Motor neuron (in vitro differentiated cells): Measurements from ENCODE around the gene ZFAND2A. TPM values are rescaled to one million over a fixed set of nuclear protein-coding genes. Genes with fewer than 3 reads are reported as not detected.
"Not testable (repeated sequence)": the region's sequence is repeated elsewhere in the genome, so short reads cannot be mapped to it uniquely, and the experiment has no call there.

ENCODE experiments used
- ATAC-seq, 8 experiments: fragments of 200-7000 bp; cut with Tn5 transposase; replicated peaks in 6 of 8; 2 replicates each; pipeline ENCODE4 v1.8.0; 2021; ENCODE audit warnings: mild to moderate bottlenecking in 8 of 8, moderate library complexity in 8 of 8
- H3K27ac ChIP-seq, 2 donors: fragments of 250-450 bp; sonication (Bioruptor Pico); 2 replicates each; pipeline ENCODE4 v1.9.0; 2021; ENCODE audit warnings: antibody characterized with exemption in 2 of 2, mild to moderate bottlenecking in 2 of 2, moderate library complexity in 1 of 2
- H3K4me1 ChIP-seq, 2 donors: fragments of 250-450 bp; sonication (Bioruptor Pico); replicated peaks in 1 of 2; 2 replicates each; pipeline ENCODE4 v1.6.1; 2021; ENCODE audit warnings: antibody characterized with exemption in 2 of 2, mild to moderate bottlenecking in 2 of 2, moderate library complexity in 1 of 2
- H3K4me3 ChIP-seq, 5 donors: fragments of 250-450 bp; sonication (Bioruptor Pico); 2 replicates each; pipeline ENCODE4 v1.9.0; 2021; ENCODE audit warnings: antibody characterized with exemption in 5 of 5, mild to moderate bottlenecking in 5 of 5, moderate library complexity in 4 of 5
- WGBS, 10 experiments: fragments of 450-650 bp; shearing (Covaris generic); methylation state at CpG; one replicate each; pipeline ENCODE4 v1.0.0; 2022; 5-methylcytosine and 5-hydroxymethylcytosine counted together
- in situ Hi-C, 9 experiments: fragments of 400-800 bp; cut with MboI; loops; one replicate each; pipeline ENCODE4 v1.15.0; 2021; ENCODE audit warnings: low sequenced_read_pairs in 9 of 9, low pct_unique_long_range_greater_than_20kb in 2 of 9; ENCODE audit not compliant: unreplicated experiment in 9 of 9
- total RNA-seq, 8 experiments: library from RNA; unstranded; fragments of 300-600 nt; gene quantifications; 2 replicates each; pipeline versions ENCODE4 v1.2.3 to v1.2.4, GENCODE V29; 2022

Gene ZFAND2A
- total RNA-seq, 8 experiments from 2014 or later: 14.7 to 68.5 (median 41.3) TPM

DNA sequence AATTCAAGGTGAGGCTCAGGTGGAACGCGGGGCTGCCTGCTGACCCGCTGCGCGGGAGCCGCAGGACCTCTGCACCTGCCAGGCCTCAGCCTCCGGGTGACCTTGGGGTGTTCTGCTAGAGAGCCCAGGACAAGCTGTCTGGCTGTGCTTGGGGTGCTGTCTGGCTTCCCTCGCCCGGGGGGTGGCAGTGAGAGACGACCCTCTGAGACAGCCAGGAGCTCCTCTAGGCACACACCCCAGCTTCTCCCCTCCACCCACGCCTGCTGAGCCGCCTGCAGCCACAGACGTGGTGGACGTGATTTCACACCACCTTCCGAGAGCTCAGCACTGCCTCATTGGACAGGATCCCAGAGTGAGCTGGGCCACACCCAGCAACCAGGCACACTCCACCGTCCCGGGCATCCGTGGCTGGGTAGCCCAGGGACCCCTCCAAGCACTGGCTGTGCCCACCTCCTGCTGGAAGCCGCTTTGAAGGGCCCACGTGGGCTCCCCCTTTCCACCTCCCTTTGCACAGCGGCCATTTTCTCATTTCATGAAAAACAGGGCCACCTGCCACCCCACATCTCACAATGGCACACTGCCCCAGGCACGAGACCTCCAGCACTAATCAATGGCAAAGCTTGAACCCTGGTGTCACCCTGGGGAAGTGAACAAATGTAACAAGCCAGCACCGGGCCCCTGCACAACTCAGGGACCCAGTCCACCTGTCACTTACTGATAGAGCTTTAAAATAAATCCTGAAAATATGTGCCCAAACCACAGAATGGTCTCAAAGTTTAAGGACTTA is 35.0 kb downstream of the ZFAND2A start:
- in situ Hi-C loops: no loop called here
- Histone ChIP-seq H3K4me1 (peaks cover 2 to 12% of the 10 kb centered on the region in 2 donors), H3K27ac (no peak overlapping the region), H3K4me3 (no peak overlapping the region)
- peak in 3 of 8 experiments; percentile 48 to 61 (median 60) for ATAC-seq
- WGBS, 10 experiments: 69 to 100% (median 87%) methylated on average over 1 to 11 of the region's 23 CpGs; no CpG with 5 or more reads in 4 of the 10 experiments

DNA sequence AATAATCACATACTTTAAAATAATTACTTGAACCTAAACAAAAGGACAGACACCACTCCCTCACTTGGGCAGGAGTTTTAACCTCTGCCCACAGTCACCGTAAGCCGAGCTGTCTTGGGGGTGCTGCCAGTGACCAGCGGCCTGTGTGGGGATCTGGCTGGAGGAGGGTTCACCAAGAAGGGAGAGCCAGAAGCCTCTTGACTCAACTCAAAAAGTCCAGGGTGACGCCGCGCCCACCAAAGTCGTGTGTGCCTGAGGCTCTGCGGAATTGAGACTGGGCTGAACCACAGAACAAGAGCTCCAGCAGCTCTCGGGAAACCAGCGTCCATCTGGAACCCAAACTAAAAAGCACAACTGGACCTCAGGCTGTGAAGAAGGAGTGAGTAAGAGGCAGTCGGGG is 35.8 kb downstream of the ZFAND2A start:
- Histone ChIP-seq H3K27ac (no peak overlapping the region), H3K4me1 (peaks cover 2 to 12% of the 10 kb centered on the region in 2 donors), H3K4me3 (no peak overlapping the region)
- peak in 7 of 8 experiments; percentile 5 to 53 (median 13) for ATAC-seq
- in situ Hi-C loops: no loop called here
- 20 to 100% (median 95%) methylated on average over 1 to 2 of the region's 11 CpGs; no CpG with 5 or more reads in 6 of the 10 experiments for WGBS, 10 experiments

DNA sequence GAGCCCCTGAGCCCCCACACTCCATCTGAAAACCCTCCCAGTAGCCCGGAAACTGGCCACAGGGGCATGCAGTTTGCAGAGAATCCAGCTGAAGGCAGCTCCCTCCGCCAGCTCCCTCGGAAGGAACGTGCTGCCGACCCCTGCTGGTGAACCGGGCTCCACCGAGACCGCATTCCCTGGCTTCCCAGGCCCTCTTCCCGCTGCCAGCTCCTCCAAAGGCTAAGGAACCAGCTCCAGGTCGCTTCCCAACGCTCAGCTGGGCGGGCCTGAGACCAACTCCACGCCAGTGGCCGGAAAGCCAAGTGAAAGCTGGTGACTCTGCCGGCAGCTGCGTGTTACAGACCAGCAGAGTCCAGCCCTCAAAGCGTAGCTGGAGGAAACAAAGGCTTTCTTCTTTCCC is 36.3 kb downstream of the ZFAND2A start:
- no peak overlapping the region for H3K4me3 ChIP-seq

DNA sequence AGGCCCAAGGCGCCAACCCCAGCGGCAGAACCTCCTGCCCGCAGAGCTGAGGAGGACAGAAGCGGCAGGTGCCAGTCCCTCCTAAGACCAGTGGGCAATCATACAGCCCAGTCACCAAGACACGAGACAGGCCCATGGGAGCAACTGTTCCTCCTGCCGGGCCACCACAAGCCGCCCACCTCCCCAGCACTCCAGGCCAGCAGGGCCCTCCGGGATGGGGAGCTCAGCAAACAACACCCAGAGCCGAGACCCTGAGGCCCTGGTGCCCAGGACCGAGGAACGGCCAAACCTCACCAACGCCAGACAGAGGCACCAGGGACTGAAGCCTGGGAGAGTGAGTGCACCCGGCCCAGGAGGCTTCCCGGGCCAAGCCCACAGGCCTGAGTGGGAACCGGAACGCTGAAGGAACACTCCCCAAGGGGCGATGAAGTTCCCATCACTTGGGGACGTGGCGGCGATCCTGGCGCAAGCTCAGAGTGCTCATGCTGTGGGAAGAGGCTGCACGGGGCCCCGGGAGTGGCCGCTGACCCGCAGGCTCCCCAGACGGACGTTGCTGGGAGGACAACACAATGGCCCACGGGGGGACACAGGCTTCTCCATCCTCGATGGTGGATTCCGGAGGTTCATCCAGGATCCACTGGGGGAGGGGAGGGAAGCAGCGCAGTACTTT is 37.0 kb downstream of the ZFAND2A start:
- H3K4me3 ChIP-seq: no peak overlapping the region
- ATAC-seq: peak in 2 of 8 experiments; percentile 7 to 8
- in situ Hi-C loops: no loop called here
- peaks cover 2 to 12% of the 10 kb centered on the region in 2 donors for H3K4me1 ChIP-seq
- H3K27ac ChIP-seq: peak overlapping the region in 1 of 2 donors; percentile 59
- WGBS, 10 experiments: 60 to 97% (median 81%) methylated on average over 1 to 12 of the region's 31 CpGs; no CpG with 5 or more reads in 4 of the 10 experiments

More for the DNA sequence above, 36.3 kb downstream of the ZFAND2A start:
- 13 to 45% (median 35%) methylated on average over 5 to 10 of the region's 17 CpGs; no CpG with 5 or more reads in 5 of the 10 experiments for WGBS, 10 experiments
- Histone ChIP-seq H3K4me1 (peaks cover 2 to 12% of the 10 kb centered on the region in 2 donors), H3K27ac (peak overlapping the region in 1 of 2 donors; percentile 59)
- ATAC-seq: peak; percentile 82 to 96 (median 90)
- in situ Hi-C loops: no loop called here

DNA sequence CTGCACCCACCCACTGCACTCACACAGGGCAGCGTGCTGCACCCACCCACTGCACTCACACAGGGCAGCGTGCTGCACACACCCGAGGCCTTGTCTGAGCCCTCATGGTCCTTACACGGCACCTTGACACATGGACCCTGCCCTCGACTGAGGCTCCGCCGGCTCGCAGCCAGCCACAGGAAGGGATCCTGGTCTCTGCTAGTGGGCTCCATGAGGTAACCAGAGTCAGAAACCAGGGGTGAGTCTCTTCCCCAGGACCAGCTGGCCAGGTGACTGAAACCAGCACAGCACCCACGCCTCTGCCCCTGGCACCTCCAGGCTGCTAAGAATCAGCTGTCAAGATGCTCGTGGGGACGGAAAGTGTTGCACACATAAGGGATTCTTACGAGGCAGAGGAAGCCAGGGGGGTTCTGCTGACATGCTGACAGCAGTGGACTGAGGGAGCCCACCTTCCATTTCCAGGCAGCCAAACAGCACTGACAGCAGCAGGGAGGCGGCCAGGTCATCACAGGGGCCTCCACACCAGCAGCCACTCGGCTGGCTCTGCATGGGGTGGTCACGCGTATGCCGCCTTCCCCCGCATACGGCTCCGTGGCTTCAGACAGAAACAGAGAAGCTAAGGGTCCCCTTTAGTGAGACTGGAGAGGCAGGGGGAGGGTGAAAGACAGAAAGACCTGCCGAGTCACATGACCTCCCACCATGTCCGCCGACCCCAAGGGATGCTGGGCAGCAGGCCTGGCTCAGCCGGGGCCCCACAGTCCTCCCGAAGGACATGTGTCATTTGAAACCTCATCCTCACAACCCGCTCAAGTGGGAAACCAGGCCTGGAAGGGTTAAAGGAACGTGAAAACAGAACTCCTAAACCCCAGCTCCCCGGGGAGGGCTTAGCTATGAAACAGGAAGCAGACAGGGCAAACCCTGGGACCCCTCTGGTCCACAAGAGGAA is 37.8 kb downstream of the ZFAND2A start:
- in situ Hi-C loops: no loop called here
- WGBS, 10 experiments: 63 to 81% (median 72%) methylated on average over 2 to 13 of the region's 28 CpGs; no CpG with 5 or more reads in 5 of the 10 experiments
- H3K4me1 ChIP-seq: peaks cover 2 to 12% of the 10 kb centered on the region in 2 donors
- no peak overlapping the region for H3K4me3 ChIP-seq
- peak in 1 of 8 experiments; percentile 25 for ATAC-seq
- H3K27ac ChIP-seq: no peak overlapping the region

DNA sequence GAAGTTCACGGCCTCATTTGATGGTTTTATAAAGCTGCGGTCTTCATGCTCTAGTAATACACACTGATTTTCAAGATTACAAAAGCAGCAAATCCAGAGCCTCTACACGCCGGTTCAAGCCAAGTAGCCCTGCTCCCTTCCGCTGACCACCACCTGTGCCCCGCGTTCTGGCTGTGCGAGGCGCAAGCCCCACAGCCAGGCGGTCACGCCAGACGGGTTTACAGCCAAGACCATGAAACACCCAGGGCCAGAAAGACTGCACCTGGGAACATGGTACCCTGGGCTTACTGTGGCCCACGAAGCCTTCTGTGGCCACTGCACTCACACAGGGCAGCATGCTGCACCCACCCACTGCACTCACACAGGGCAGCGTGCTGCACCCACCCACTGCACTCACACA is 38.5 kb downstream of the ZFAND2A start:
- in situ Hi-C loops: no loop called here
- Histone ChIP-seq H3K4me3 (no peak overlapping the region), H3K27ac (no peak overlapping the region), H3K4me1 (peaks cover 2 to 12% of the 10 kb centered on the region in 2 donors)
- no peak for ATAC-seq
- WGBS, 10 experiments: 80 to 100% (median 96%) methylated on average over 1 to 3 of the region's 14 CpGs; no CpG with 5 or more reads in 4 of the 10 experiments

DNA sequence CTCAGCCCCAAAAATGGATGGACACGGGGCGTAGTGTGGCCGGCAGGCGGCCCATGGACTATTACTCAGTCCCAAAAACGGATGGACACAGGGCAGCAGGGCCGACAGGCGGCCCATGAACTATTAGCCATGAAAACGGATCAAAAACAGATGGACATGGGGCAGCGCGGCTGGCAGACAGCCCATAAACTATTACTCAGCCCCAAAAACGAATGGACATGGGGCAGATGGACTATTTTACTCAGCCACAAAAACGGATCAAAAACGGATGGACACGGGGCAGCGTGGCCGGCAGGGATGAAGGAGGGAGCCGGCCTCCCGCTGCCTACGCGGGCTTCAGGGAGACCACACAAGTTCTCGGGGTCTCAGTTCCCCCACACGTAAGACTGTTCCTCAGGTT is 39.2 kb downstream of the ZFAND2A start:
- Histone ChIP-seq H3K27ac (no peak overlapping the region), H3K4me3 (no peak overlapping the region), H3K4me1 (peaks cover 2 to 12% of the 10 kb centered on the region in 2 donors)
- ATAC-seq: no peak
- in situ Hi-C loops: no loop called here
- 73 to 100% (median 88%) methylated on average over 1 to 17 of the region's 22 CpGs; no CpG with 5 or more reads in 3 of the 10 experiments for WGBS, 10 experiments

DNA sequence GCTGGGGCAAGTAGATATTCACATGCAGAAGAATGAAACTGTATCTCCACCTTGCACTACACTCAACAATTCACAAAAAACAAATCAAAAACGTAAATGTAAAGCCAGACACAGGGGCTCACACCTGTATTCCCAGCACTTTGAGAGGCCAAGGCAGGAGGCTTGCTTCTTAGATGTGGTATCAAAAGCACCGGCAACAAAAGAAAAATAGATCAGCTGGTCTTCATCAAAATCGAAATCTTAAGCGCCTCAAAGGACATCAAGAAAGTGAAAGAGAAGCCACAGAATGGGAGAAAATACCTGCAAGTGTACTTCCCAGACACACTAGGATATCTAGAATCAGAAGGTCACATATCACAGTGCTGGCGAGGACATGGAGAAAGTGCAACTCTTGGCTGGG is 40.8 kb downstream of the ZFAND2A start:
- 81 to 100% (median 93%) methylated on average over 1 to 5 of the region's 5 CpGs; no CpG with 5 or more reads in 2 of the 10 experiments for WGBS, 10 experiments
- H3K4me3 ChIP-seq: no peak overlapping the region
- H3K4me1 ChIP-seq: peaks cover 2 to 12% of the 10 kb centered on the region in 2 donors
- no peak for ATAC-seq
- no peak overlapping the region for H3K27ac ChIP-seq
- in situ Hi-C loops: no loop called here

DNA sequence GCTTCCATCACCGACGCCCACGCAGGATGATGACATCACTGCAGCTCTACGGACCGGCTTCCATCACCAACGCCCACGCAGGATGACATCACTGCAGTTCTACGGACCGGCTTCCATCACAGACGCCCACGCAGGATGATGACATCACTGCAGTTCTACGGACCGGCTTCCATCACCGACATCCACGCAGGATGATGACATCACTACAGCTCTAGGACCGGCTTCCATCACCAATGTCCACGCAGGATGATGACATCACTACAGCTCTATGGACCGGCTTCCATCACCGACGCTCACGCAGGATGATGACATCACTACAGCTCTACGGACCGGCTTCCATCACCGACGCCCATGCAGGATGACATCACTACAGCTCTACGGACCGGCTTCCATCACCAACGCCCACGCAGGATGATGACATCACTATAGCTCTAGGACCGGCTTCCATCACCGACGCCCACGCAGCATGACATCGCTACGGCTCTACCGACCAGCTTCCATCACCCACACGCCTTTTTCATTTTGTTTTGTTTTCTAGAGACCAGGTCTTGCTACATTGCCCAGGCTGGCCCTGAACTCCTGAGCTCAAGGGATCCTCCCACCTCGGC is 42.6 kb downstream of the ZFAND2A start:
- Histone ChIP-seq H3K27ac (no peak overlapping the region), H3K4me1 (no peaks in the 10 kb centered on the region), H3K4me3 (no peak overlapping the region)
- no peak for ATAC-seq
- in situ Hi-C loops: no loop called here
- 80 to 100% (median 100%) methylated on average over 1 to 9 of the region's 38 CpGs; no CpG with 5 or more reads in 5 of the 10 experiments for WGBS, 10 experiments

DNA sequence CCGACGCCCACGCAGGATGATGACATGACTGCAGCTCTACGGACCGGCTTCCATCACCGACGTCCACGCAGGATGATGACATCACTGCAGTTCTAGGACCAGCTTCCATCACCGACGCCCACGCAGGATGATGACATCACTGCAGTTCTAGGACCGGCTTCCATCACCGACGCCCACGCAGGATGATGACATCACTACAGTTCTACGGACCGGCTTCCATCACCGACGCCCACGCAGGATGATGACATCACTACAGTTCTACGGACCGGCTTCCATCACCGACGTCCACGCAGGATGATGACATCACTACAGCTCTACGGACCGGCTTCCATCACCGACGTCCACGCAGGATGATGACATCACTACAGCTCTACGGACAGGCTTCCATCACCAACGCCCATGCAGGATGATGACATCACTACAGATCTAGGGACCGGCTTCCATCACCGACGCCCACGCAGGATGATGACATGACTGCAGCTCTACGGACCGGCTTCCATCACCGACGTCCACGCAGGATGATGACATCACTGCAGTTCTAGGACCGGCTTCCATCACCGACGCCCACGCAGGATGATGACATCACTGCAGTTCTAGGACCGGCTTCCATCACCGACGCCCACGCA is 43.5 kb downstream of the ZFAND2A start:
- H3K27ac ChIP-seq, in situ Hi-C loops, H3K4me1 ChIP-seq, ATAC-seq, H3K4me3 ChIP-seq: not testable (repeated sequence)
- 100% methylated on average over 1 of the region's 49 CpGs; no CpG with 5 or more reads in 9 of the 10 experiments for WGBS, 10 experiments

DNA sequence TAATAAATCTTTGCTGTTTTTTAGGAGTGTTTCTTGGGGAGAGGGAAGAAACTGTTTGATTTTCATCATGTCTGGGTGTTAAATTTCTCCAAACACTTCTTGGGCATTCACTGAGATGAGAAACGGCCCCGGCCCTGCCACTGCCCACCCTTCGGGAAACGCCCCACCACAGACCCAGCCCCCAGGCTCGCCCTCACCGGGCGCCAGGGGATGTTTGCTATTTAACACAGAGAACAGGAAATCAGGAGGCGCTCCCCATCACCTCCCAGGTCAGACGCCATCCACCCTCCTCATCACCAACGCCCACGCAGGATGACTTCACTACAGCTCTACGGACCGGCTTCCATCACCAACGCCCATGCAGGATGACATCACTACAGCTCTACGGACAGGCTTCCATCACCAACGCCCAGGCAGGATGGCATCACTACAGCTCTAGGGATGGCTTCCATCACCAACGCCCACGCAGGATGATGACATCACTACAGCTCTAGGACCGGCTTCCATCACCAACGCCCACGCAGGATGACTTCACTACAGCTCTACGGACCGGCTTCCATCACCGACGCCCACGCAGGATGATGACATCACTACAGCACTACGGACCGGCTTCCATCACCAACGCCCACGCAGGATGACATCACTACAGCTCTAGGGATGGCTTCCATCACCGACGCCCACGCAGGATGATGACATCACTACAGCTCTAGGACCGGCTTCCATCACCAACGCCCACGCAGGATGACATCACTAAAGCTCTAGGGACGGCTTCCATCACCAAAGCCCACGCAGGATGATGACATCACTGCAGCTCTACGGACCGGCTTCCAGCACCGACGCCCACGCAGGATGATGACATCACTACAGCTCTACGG is 44.6 kb downstream of the ZFAND2A start:
- H3K4me1 ChIP-seq, H3K27ac ChIP-seq, in situ Hi-C loops, ATAC-seq, H3K4me3 ChIP-seq: not testable (repeated sequence)
- WGBS, 10 experiments: 86 to 100% (median 93%) methylated on average over 1 to 3 of the region's 44 CpGs; no CpG with 5 or more reads in 7 of the 10 experiments
